GM18508 (cell line): ENCODE measurements around the gene ZNF385B.

Source experiments
- ATAC-seq: cut with Tn5 transposase; IDR thresholded peaks from one replicate; pipeline ENCODE4 v1.9.1; 2021; ENCODE audit warnings: moderate number of reproducible peaks; ENCODE audit not compliant: insufficient read depth, unreplicated experiment

The ZNF385B gene

GRCh38 chr2:179764710-179765109 is 96.7 kb downstream of the ZNF385B start:
- peak; percentile 98 for ATAC-seq

GRCh38 chr2:179758636-179759035 is 102.8 kb downstream of the ZNF385B start:
- ATAC-seq, result no peak

- no peak for ATAC-seq
Measured at GRCh38 chr2:179751163-179751809, 110.1 kb downstream of the ZNF385B start.

- no peak for ATAC-seq
Measured at GRCh38 chr2:179749210-179749609, 112.2 kb downstream of the ZNF385B start.

- no peak for ATAC-seq
Measured at GRCh38 chr2:179746981-179747380, 114.4 kb downstream of the ZNF385B start.

- no peak for ATAC-seq
Measured at GRCh38 chr2:179745635-179746256, 115.7 kb downstream of the ZNF385B start.

- no peak for ATAC-seq
Measured at GRCh38 chr2:179744401-179744800, 117.0 kb downstream of the ZNF385B start.

- ATAC-seq, result no peak
Measured at GRCh38 chr2:179741317-179741716, 120.1 kb downstream of the ZNF385B start.

GRCh38 chr2:179729966-179730365 is 131.4 kb downstream of the ZNF385B start:
- no peak for ATAC-seq

GRCh38 chr2:179726461-179727180 is 134.8 kb downstream of the ZNF385B start:
- no peak for ATAC-seq

GRCh38 chr2:179724403-179724802 is 137.0 kb downstream of the ZNF385B start:
- no peak for ATAC-seq

- no peak for ATAC-seq
Measured at GRCh38 chr2:179720173-179720772, 141.1 kb downstream of the ZNF385B start.

GRCh38 chr2:179715871-179716270 is 145.5 kb downstream of the ZNF385B start:
- no peak for ATAC-seq

GRCh38 chr2:179715196-179715595 is 146.2 kb downstream of the ZNF385B start:
- ATAC-seq, result no peak

- no peak for ATAC-seq
Measured at GRCh38 chr2:179712825-179713224, 148.6 kb downstream of the ZNF385B start.

- no peak for ATAC-seq
Measured at GRCh38 chr2:179711375-179711774, 150.0 kb downstream of the ZNF385B start.

GRCh38 chr2:179703702-179704101 is 157.7 kb downstream of the ZNF385B start:
- no peak for ATAC-seq

GRCh38 chr2:179702912-179703311 is 158.5 kb downstream of the ZNF385B start:
- no peak for ATAC-seq

GRCh38 chr2:179701524-179702110 is 159.8 kb downstream of the ZNF385B start:
- ATAC-seq, result no peak

- no peak for ATAC-seq
Measured at GRCh38 chr2:179695486-179695885, 165.9 kb downstream of the ZNF385B start.

- ATAC-seq, result no peak
Measured at GRCh38 chr2:179694963-179695362, 166.4 kb downstream of the ZNF385B start.
